Stimulated activated memory B cell treated with anti-CD40 and anti-IgM and Interleukin-4, amounts not matched to agents 10 μg/mL and 1 μg/mL and 100 μg/mL, for 72 hours (primary cell): ENCODE data around the gene OR2J3.
"Not testable (repeated sequence)": the region's sequence is repeated elsewhere in the genome, so short reads cannot be mapped to it uniquely, and the experiment has no call there.

ENCODE experiments used
- ATAC-seq: fragments of 150-1000 bp; cut with Tn5 transposase; 2 replicates; pipeline ENCODE4 v1.10.0; 2021
- H3K27ac Mint-ChIP-seq: one replicate; pipeline ENCODE4 v1.8.0; 2022; ENCODE audit warnings: mild to moderate bottlenecking, mixed read lengths
- H3K27me3 Mint-ChIP-seq: one replicate; pipeline ENCODE4 v1.8.0; 2022; ENCODE audit warnings: mixed read lengths
- H3K36me3 Mint-ChIP-seq: one replicate; pipeline ENCODE4 v1.8.0; 2022; ENCODE audit warnings: mixed read lengths
- H3K4me1 Mint-ChIP-seq: one replicate; pipeline ENCODE4 v1.8.0; 2022; ENCODE audit warnings: mixed read lengths
- H3K4me3 Mint-ChIP-seq: one replicate; pipeline ENCODE4 v1.8.0; 2022; ENCODE audit warnings: mild to moderate bottlenecking, moderate library complexity, mixed read lengths
- H3K9me3 Mint-ChIP-seq: one replicate; pipeline ENCODE4 v1.8.0; 2022; ENCODE audit warnings: mixed read lengths

Gene OR2J3

GRCh38 chr6:29142309-29142708 lies 34.5 kb downstream of the OR2J3 start:
- no peak overlapping the region for H3K4me3 Mint-ChIP-seq
- H3K4me1 Mint-ChIP-seq, result no peaks in the 10 kb centered on the region
- no peaks in the 10 kb centered on the region for H3K36me3 Mint-ChIP-seq
- no peaks in the 10 kb centered on the region for H3K9me3 Mint-ChIP-seq
- H3K27me3 Mint-ChIP-seq, result peaks cover 9% of the 10 kb centered on the region
- no peak for ATAC-seq
- no peak overlapping the region for H3K27ac Mint-ChIP-seq

GRCh38 chr6:29146179-29146578 lies 38.3 kb downstream of the OR2J3 start:
- ATAC-seq, result no peak
- Mint-ChIP-seq H3K9me3 (peaks cover 8% of the 10 kb centered on the region), H3K36me3 (no peaks in the 10 kb centered on the region), H3K27me3 (peaks cover 26% of the 10 kb centered on the region), H3K27ac (no peak overlapping the region), H3K4me1 (no peaks in the 10 kb centered on the region), H3K4me3 (no peak overlapping the region)

DNA sequence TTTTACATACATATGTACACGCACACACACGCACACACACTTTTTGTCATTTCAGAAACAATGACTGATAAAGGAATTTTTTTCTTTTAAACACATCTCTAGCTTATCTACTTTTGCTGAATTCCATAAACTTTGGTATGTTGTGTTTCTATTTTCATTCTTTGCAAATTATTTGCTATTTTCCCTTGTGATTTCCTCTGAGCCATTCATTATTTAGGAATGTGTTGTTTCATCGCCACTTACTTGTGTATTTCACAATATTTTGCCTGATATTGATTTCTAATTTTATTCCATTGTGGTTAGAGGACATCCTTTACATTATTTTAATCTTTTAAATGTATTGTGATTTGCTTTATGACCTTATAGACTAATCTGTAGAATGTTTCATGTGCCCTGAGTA lies 39.2 kb downstream of the OR2J3 start:
- H3K4me3 Mint-ChIP-seq, result no peak overlapping the region

GRCh38 chr6:29149444-29149843 lies 41.6 kb downstream of the OR2J3 start:
- not testable (repeated sequence) for H3K27ac Mint-ChIP-seq, H3K36me3 Mint-ChIP-seq, ATAC-seq, H3K4me3 Mint-ChIP-seq, H3K4me1 Mint-ChIP-seq
- Mint-ChIP-seq H3K27me3 (peaks cover 51% of the 10 kb centered on the region), H3K9me3 (peaks cover 12% of the 10 kb centered on the region)

More for the DNA sequence above, 39.2 kb downstream of the OR2J3 start:
- Mint-ChIP-seq H3K27me3 (peaks cover 35% of the 10 kb centered on the region), H3K4me1 (no peaks in the 10 kb centered on the region), H3K9me3 (peaks cover 8% of the 10 kb centered on the region), H3K27ac (no peak overlapping the region), H3K36me3 (no peaks in the 10 kb centered on the region)
- no peak for ATAC-seq

- H3K27ac Mint-ChIP-seq, result no peak overlapping the region
- no peak for ATAC-seq
- peaks cover 12% of the 10 kb centered on the region for H3K9me3 Mint-ChIP-seq
- no peaks in the 10 kb centered on the region for H3K36me3 Mint-ChIP-seq
- peaks cover 55% of the 10 kb centered on the region for H3K27me3 Mint-ChIP-seq
- H3K4me1 Mint-ChIP-seq, result no peaks in the 10 kb centered on the region
- no peak overlapping the region for H3K4me3 Mint-ChIP-seq
Observed at GRCh38 chr6:29153083-29153482, 45.2 kb downstream of the OR2J3 start.

DNA sequence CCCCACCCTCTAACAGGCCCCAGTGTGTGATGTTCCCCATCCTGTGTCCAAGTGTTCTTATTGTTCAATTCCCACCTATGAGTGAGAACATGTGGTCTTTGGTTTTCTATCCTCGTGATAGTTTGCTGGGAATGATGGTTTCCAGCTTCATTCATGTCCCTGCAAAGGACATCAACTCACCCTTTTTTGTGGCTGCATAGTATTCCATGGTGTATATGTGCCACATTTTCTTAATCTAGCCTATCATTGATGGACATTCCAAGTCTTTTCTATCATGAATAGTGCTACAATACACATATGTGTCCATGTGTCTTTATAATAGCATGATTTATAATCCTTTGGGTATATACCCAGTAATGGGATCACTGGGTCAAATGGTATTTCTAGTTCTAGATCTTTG lies 47.3 kb downstream of the OR2J3 start:
- not testable (repeated sequence) for H3K27ac Mint-ChIP-seq, H3K9me3 Mint-ChIP-seq, H3K36me3 Mint-ChIP-seq, H3K4me1 Mint-ChIP-seq, ATAC-seq, H3K4me3 Mint-ChIP-seq
- H3K27me3 Mint-ChIP-seq, result peaks cover 53% of the 10 kb centered on the region

DNA sequence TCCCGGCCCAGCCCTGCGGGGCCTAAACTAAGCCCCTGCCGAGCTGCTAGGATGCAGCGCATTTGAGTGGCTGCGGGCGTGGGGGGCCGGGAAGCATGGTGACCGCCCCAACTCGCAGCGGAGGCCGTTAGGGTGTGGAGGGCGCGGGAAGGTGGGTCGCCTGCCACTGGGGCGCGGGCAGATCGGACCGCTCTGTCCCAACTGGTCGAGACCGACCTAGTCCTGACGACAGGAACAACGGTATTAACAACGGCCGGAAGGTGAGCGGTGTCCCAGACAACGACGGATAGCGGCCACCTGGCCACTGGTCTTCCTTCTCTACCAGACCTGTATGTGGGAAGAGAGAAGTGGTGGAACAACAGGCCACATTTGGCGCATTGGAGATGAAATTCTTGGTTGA lies 52.1 kb downstream of the OR2J3 start:
- H3K4me1 Mint-ChIP-seq, ATAC-seq: not testable (repeated sequence)

More for the DNA sequence above, 52.1 kb downstream of the OR2J3 start:
- peaks cover 63% of the 10 kb centered on the region for H3K27me3 Mint-ChIP-seq
- H3K4me3 Mint-ChIP-seq, H3K27ac Mint-ChIP-seq, H3K9me3 Mint-ChIP-seq, H3K36me3 Mint-ChIP-seq: not testable (repeated sequence)
